Neural progenitor cell (in vitro differentiated cells): Measurements from ENCODE around the gene AKAP1.

Source experiments
- EZH2phosphoT487 ChIP-seq: fragments of 200-600 bp; sonication (generic); IDR thresholded peaks from 2 replicates; pipeline ENCODE4 v1.6.1; 2017; ENCODE audit warnings: antibody characterized with exemption
- TF ChIP-seq, protein P1 (sequence below): fragments of 200-600 bp; sonication (generic); IDR thresholded peaks from 2 replicates; pipeline ENCODE4 v1.5.1; 2017; ENCODE audit warnings: antibody characterized with exemption, mild to moderate bottlenecking

GRCh38 chr17:57152967-57153528 lies 68.0 kb downstream of the AKAP1 start:
- TF ChIP-seq, protein P1, sequence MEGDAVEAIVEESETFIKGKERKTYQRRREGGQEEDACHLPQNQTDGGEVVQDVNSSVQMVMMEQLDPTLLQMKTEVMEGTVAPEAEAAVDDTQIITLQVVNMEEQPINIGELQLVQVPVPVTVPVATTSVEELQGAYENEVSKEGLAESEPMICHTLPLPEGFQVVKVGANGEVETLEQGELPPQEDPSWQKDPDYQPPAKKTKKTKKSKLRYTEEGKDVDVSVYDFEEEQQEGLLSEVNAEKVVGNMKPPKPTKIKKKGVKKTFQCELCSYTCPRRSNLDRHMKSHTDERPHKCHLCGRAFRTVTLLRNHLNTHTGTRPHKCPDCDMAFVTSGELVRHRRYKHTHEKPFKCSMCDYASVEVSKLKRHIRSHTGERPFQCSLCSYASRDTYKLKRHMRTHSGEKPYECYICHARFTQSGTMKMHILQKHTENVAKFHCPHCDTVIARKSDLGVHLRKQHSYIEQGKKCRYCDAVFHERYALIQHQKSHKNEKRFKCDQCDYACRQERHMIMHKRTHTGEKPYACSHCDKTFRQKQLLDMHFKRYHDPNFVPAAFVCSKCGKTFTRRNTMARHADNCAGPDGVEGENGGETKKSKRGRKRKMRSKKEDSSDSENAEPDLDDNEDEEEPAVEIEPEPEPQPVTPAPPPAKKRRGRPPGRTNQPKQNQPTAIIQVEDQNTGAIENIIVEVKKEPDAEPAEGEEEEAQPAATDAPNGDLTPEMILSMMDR, result no peak
- TF ChIP-seq EZH2phosphoT487, result no peak
